HG03432 (cell line): Measurements from ENCODE around the gene DUSP11.
"Not testable (repeated sequence)": the region's sequence is repeated elsewhere in the genome, so short reads cannot be mapped to it uniquely, and the experiment has no call there.

Experiments used
- ATAC-seq: cut with Tn5 transposase; IDR thresholded peaks from one replicate; pipeline ENCODE4 v1.9.1; 2021; ENCODE audit warnings: mild to moderate bottlenecking, moderate library complexity; ENCODE audit not compliant: unreplicated experiment

Gene DUSP11

DNA sequence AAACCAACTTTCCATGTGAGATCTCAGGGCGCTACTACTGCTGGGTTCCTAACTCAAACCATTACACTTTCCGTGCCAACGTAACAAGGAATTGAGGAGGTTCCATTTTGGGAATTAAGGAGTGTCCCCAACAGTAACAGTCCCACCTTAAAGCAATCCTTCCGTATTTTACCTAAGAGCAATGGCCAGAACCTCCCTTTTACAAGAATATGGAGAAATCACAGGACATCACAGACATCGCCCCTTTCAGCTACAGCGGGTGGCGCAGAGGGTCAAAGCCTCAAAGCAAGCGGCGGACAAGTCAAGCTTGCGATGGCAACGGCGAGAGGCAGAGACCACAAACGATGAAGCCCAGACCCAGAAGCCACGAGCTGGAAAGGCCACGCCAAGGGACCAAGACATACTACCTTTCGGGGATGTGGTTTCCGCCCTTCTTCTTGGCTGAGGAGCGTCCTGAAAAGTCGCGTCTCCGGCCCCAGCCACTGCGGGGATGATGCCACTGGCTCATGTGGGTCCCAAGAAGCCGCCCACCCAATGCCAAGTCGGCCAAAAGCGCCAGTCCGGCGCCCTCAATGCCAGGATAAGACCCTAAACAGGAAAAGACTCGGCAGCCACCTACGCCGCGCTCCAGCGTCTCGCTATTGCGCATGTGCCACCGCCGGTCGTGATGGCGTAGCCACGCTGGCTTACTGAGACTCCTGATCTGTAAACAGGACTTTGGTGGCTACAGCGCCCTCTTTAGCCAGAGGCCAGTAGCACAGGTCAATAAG is at the start of gene DUSP11:
DUSP11 (minus strand) TSS at position 637 of the 770 bp plus-strand sequence; CDS start at position 508, 129 bp downstream.
- peak; percentile 98 for ATAC-seq

DNA sequence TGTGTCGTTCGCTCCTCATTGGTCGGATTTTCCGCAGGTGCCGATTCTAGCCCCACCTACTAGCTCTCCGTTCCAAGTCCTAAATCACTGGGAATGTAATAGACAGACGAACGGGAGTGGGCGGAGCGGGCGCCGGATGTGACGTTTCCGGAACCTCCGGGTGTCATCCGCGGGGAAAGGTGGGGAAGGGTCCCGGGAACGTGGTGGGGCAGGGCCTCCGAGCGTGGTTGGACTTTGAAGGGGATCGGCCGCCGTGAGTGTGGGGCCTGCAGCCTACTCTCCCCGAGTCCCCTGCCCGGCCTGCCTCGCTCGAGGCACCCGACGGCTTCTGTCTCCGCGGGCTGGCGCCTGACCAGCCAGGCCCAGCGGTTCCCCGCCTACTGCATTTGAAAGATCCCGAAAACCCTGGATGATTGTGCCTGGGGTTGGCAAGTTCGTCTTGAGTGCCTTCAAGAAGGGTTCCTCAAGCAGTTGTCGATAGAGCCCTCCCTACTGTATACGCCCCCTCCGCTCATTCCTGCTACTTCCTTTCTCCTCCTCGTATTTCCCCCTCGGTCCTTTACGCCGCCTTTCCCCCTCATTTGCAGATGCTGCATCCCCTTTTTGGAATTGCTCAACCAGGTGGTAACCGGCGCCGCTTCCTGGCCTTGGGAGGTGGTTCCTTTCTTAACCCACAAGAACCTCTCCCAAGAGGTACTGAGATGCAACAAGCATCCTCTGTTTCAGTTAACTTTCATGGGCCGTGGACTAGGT is 49.1 kb upstream of the DUSP11 start, which contains the start of gene STAMBP:
STAMBP (plus strand) TSS at position 144 of the 753 bp plus-strand sequence. CDS start 1,896 bp downstream, outside the sequence.
- peak; percentile 85 for ATAC-seq

DNA sequence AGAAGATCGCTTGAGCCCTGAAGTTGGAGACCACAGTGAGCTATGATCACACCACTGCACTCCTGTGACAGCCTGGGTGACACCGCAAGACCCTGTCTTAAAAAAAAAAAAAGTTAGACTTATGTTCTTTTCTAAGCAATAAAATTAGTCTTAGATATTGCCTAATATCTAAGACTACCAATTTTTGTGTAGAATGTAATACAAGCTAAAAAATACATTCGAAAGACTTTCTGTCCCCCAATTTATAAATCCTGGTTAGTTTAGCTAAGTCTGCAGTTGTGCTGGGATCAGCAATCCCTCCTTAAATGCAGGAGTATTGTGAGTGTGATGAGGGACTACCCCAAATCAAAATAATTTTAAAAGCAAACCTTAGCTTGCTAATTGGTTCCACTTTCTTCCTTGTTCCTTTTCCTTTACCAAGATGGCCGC is 48.5 kb upstream of the DUSP11 start:
- no peak for ATAC-seq

DNA sequence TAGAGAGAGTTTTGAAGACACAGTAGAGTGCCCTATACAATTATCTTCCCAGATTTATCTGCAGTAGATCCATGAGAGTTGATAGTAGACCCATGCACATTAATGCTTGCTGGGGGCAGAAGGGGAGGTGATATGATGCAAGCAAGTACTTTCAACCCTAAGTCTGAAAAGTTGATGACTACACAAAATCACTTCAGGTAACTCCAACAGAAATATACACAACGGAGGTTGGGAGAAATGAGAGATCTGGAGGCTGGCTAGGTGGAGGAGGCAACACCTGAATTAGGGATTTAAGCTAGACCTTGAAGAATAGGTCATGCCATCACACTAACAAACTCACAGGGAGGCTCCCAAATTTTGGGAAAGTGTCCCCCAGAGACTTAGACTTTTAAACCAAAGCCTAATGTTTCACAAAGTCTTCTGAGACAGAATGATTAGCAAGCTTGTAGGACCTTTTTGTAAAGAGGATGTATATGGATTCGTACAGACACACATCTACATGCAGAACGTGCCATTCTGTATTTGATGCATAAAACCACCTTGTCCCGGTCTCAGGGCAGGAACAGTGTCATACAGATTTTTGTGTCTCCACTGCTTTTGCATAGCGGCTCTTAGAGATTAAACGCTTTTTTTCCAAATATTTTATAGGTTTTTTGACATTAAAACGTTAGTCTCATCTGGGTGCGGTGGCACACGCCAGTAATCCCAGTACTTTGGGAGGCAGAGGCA is 47.9 kb upstream of the DUSP11 start:
- ATAC-seq: no peak

DNA sequence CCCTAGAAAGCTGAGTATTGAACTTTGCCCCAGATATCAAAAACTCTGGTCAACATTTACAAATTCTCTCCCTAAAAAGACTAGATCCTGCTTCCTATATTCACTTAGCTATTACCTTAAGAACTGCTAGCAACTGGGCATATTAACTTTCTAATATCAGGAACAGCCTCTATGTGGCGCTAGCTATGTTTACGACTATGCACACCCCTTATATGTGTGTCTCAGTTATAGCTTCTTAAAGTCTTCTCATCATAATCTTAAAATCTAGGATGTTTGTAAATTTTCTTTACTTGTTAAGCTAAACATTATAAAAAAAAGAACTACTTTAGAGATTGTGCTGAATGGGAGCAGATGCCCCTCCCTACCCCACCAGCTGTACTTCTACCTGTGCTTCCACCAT is 47.1 kb upstream of the DUSP11 start:
- no peak for ATAC-seq

DNA sequence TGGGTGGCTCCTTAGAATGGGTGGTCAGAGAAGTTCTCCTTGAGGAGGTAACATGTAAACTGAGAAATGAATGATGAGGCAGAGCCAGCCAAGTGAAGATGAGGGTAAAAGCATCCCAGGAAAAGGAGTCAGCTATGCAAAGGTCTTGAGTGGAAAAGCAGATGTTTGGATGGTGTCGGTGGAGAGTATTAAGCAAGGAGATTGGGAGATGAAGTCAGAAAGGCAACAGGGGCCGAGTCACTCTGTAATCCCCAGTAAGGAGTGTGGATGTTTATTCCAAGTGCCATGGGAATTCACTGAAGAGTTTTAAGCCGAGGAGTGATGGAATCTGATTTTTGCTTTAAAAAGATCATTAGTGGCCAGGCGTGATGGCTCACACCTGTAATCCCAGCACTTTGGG is 45.5 kb upstream of the DUSP11 start:
- ATAC-seq: no peak

DNA sequence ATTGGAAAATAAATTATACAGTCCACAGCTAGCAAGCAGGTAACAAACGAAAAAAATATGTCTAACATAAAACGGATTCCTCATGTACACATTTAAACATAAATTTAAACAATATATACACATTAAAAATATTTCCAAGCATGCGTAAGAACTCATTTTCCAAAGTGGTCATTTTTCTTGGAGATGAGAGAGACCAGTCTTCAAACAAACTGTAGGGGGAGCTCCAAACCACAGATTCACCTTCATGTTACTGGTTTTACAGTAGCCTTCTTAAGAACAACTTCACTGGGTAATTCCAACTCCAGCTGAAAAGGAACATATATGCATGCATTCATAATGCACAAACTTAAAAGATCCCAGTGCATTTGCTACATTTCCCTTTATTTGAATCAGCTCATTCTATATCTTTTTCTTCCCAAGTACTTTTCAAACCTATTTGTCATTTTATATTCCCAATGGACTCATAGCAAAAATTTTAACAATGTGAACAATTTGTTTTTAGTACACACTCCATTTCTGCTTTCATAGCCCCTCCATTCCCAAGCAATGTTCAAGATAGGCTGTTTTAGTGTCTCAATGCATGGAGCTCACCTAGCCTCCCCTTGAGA is 44.1 kb upstream of the DUSP11 start:
- ATAC-seq: no peak

DNA sequence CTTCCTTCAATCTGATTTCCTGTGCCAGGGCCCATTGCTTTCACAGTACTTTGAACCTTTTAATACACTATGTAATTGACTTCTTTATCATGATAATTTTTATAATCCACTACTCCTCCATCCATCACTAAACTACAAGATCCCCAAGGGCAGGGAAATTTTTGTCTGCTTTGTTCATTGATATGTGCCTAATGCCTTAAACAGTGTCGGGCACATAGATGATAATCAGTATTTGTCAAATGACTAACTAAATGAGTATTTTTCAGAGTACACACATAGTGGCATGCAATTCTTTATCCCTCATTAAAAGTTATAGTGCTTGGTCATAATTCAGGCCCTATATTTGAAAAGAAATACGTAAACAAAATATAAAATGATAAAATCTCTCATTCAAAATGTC is 43.5 kb upstream of the DUSP11 start:
- ATAC-seq: no peak

DNA sequence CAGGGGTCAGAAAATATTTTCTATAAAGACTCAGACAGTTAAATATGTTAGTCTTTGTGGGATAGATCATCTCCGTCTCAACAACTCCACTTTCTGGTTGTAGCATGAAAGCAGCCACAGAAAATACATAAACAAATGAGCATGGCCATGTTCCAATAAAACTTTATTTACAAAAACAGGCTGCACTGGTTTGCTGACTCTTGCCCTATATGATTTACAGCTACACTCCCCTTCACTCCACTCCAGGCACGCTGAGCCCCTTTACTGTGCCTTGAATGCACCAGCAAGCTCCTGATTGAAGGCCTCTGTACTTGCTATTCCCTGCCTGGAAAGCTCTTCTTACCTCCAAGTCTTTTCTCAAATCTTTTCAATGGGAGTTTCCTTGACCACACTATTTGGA is 43.1 kb upstream of the DUSP11 start:
- ATAC-seq: no peak

DNA sequence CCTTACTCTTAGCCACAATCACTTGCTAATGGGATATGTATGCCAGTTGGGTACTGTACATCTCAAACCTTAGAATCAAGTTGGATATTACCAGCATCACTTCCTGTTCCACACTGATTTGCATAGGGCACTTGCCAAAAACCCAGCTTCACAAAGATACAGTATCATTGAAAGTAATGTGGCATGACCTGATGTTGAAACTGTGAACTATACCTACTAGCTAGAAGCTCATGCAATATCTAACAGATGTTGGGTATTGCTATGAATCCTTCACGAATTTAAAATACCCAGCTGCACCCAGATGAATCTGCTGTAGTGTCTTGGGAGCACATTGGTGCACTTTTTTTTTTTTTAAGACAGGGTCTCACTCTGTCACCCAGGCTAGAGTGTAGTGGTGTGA is 42.4 kb upstream of the DUSP11 start:
- ATAC-seq: peak; percentile 81

DNA sequence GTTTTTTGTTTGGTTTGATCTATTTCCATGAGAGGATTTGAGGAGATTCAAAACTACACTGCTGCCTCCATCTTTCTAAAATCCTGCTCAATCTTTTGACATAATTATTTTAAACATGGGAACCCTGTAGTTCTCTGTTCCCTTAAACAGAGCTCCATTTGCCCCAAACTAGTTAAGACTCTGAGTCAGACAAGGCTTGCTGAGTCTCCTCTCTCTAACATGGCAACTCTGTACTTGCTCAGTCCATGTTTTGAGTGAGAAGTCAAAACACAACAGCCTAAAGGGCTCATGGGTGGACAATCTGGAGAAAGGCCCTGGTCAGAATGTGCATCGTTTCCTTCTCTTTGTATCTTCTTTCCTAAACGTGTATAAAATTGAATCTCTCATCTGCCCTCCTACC is 41.8 kb upstream of the DUSP11 start:
- ATAC-seq: no peak

DNA sequence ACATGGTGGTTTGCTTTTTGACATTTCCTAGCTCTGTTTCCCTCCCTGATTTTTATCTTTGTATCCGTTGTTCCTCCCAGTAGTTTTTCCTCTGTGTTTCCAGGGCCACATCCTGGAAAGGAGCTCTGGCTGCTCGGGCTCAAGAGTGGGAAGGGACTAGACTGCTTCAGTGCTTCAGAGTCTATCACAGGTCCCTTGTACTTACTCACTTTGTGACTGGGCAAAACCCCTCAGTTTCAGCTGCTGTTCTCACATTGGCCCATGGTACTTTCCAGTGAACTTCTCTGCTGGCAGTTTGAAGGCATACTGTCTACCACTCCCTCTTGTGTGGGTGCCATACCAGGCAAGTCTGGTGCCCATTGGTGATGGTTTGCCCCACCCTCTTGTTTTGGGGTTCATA is 41.3 kb upstream of the DUSP11 start:
- ATAC-seq: peak; percentile 77

DNA sequence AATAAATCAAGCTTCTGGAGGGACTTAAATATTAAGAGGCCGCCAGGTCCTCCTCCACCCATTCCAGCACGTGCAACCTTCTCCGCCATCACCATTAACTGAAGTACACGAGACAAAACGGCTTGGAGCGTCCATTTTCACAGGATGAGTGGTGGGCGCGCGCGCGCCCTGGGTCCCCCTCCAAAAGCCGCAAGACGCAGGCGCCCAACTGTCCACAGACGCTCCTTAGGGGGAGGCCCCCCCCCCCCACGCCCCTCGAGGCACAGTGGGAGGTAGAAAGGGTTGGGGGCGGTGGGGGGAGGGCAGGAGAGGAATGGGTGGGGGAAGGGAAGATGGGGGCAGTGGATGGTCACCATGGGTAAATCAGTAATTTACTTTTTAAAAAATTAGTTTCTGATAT is 38.4 kb upstream of the DUSP11 start:
- no peak for ATAC-seq

DNA sequence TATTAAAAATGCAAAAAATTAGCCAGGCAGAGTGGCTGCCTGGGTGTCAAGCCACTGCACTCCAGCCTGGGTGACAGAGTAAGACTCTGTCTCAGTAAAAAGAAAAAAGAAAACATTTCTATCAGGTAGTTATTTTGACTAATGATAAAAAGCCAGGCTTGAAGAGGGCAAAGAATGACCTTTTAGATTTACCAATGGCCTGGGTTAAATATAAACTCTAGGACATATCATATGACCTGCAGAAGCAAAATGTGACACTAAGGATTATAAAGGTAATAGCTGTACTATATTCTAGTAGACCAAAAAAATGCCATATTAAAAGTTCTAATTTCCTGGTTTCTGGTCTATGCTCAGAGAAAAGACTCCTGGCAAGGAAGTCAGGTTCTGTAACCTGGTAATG is 32.7 kb upstream of the DUSP11 start:
- ATAC-seq: no peak

DNA sequence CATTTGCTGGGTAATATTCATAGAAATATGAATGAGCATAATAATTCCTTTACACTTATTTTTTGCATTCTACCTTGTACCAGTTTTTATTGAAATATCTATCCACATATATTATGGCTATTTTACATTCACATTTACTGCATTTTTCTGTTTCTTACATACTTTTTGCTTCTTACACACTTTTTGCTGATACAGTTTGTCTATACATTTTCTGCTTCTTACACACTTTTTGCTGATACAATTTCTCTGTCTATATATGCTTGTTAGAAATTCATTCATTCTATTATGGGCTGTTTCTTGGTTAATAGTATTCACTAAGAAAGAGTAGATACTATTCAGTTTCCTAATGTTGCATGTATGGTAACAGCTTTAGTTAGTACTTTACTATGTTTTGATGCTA is 32.0 kb upstream of the DUSP11 start:
- ATAC-seq: no peak

DNA sequence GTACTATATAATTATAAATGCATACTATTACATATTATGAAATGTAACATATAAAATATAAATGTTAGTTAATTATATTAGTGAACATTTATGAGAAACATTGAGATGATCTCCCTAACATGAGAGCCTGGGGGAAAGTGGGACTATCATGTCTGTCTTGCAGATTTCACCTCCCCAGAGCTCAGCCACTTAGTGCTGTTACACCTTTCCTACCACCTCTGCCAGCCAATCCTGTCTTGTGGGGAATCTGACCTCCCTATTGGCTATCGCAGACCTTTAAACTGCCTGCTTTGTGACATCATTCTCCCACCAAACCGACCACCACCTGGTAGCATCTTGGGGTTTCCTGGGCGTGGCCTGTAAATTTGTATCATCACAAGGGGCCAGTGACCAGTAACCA is 4.0 kb upstream of the DUSP11 start, which contains the start of gene C2orf78:
C2orf78 (plus strand) TSS at position 301 of the 400 bp plus-strand sequence. CDS start 127 bp downstream, outside the sequence.
- not testable (repeated sequence) for ATAC-seq

DNA sequence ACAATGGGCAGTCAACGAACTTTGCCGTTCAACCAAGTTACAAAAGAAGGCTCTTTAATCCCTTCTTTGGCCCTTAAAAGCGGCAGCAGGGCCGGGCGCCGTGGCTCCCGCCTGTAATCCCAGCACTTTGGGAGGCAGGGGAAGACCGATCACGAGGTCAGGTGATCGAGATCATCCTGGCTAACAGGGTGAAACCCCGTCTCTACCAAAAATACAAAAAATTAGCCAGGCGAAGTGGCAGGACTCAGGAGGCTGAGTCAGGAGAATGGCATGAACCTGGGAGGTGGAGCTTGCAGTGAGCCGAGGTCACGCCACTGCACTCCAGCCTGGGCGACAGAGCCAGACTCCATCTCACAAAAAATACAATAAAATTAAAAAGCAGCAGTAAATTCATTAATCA is 3.5 kb upstream of the DUSP11 start:
- not testable (repeated sequence) for ATAC-seq

DNA sequence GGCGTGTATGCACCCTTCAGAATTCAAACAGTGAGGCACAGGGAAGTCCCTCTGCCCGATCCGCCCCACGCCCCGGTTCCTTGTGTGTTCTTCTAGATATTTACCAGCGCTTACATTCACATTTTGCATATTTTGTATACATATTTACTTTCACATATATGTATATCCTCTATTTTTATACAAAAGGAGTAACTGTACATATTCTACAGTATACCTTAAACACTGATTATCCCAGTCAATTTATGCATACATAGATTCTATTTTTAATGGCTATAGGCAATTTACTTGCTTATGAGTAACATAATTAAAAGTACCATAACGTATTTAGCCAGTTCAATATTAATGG is 307 bp upstream of the DUSP11 start:
- no peak for ATAC-seq

DNA sequence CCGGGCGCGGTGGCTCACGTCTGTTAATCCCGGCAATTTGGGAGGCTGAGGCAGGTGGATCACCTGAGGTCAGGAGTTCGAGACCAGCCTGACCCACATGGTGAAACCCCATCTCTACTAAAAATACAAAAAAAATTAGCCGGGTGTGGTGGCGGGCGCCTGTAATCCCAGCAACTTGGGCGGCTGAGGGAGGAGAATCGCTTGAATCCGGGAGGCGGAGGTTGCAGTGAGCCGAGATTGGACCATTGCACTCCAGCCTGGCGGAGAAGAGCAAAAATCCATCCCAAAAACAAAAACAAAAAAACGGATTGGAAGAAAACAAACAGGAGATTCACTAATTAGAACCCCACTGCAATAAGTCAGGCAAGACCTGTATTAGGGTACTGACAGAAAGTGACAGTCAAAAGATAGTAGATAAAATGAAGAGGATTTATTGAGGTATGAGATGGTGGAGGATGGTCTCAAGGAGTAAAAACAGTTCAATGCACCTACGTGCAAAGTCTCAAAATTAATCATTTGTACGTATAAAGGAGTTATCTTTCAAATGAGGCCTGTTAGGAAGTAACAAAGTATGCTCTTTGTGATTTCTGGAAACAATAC is 936 bp downstream of the DUSP11 start:
- not testable (repeated sequence) for ATAC-seq

DNA sequence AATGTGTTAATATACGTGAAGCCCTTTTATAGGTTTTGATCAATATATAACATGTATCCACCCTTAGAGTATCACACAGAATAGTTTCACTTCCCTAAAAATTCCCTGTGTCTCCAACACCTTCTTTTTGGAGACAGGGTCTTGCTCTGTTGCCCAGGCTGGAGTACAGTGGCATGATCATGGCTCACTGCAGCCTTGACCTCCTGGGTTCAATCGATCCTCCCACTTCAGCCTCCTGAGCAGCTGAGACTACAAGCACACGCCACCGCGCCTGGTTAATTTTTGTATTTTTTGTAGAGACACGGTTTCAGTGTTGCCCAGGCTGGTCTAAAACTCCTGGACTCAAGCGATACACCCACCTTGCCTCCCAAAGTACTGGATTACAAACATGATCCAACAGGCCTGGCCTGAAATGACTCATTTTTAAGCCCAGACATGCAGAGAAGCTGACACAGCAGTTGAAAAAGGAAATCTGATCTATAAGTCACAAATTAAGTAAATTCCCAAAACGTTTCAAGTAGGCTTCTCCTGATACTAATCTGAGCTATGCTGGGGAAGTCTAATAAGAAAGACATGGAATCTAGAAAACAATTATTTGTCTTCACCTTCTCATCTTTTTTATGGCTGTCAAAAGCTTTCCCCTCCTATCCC is 2.9 kb downstream of the DUSP11 start:
- no peak for ATAC-seq
